ENCODE data around the gene SGCA. TPM values are rescaled to one million over a fixed set of nuclear protein-coding genes. Genes with fewer than 3 reads are reported as not detected.

Gene SGCA
- total and polyA plus RNA-seq, 3 donors from 2014 or later = 2.4 to 33.1 (median 7.6) TPM

GRCh38 chr17:50129728-50130558 lies 35.9 kb upstream of the SGCA start, which contains the start of gene SAMD14:
TSS of gene SAMD14 (minus strand) at chr17:50130160. CDS start at chr17:50124959, 5,201 bp downstream.
- TF ChIP-seq POLR2A (IDR thresholded peaks at IDR 0.05) (no peak), CTCF (IDR thresholded peaks at IDR 0.05) (no peak)
- WGBS, 2 donors = 9 to 13% methylated on average over 17 to 37 of the region's 84 CpGs
- intact Hi-C loops (cut with DNase I; ENCODE audit: low total_unique reads) = no loop called here
- DNase-seq = no peak
- Histone ChIP-seq H3K27me3 (no peaks in the 10 kb centered on the region), H3K27ac (no peak within 1 kb of the TSS), H3K9me3 (no peaks in the 10 kb centered on the region), H3K36me3 (ENCODE audit: low read depth, missing control alignments) (no peaks in the 10 kb centered on the region), H3K4me3 (peak within 1 kb of the TSS; percentile 55 to 58), H3K4me1 (peaks cover 16% of the 10 kb centered on the region)

GRCh38 chr17:50130559-50131305 lies 35.1 kb upstream of the SGCA start:
- H3K4me1 ChIP-seq = peaks cover 16% of the 10 kb centered on the region
- WGBS, 2 donors = 57 to 64% methylated on average over 16 to 19 of the region's 19 CpGs

GRCh38 chr17:50132104-50132794 lies 33.6 kb upstream of the SGCA start:
- 76 to 82% methylated on average over 6 of the region's 6 CpGs for WGBS, 2 donors
- Histone ChIP-seq H3K9me3 (no peaks in the 10 kb centered on the region), H3K36me3 (ENCODE audit: low read depth, missing control alignments) (no peaks in the 10 kb centered on the region), H3K4me3 (no peak overlapping the region), H3K4me1 (peaks cover 16% of the 10 kb centered on the region), H3K27ac (no peak overlapping the region), H3K27me3 (no peaks in the 10 kb centered on the region)
- DNase-seq = no peak
- TF ChIP-seq CTCF (IDR thresholded peaks at IDR 0.05) = no peak
- intact Hi-C loops (cut with DNase I; ENCODE audit: low total_unique reads) = no loop called here

More at GRCh38 chr17:50130559-50131305, 35.1 kb upstream of the SGCA start:
- no peak for DNase-seq
- intact Hi-C loops (cut with DNase I; ENCODE audit: low total_unique reads) = no loop called here
- H3K36me3 ChIP-seq (ENCODE audit: low read depth, missing control alignments) = no peaks in the 10 kb centered on the region
- H3K4me3 ChIP-seq = peak overlapping the region in 1 of 2 donors; percentile 58
- no peaks in the 10 kb centered on the region for H3K9me3 ChIP-seq
- no peak overlapping the region for H3K27ac ChIP-seq
- TF ChIP-seq POLR2A (IDR thresholded peaks at IDR 0.05) (no peak), CTCF (IDR thresholded peaks at IDR 0.05) (no peak)
- H3K27me3 ChIP-seq = no peaks in the 10 kb centered on the region

- no peak overlapping the region for H3K4me3 ChIP-seq
- TF ChIP-seq CTCF (IDR thresholded peaks at IDR 0.05) (no peak), POLR2A (IDR thresholded peaks at IDR 0.05) (no peak)
- H3K27me3 ChIP-seq = no peaks in the 10 kb centered on the region
- H3K4me1 ChIP-seq = peaks cover 16% of the 10 kb centered on the region
- H3K27ac ChIP-seq = peak overlapping the region in 1 of 2 donors; percentile 30
- no peaks in the 10 kb centered on the region for H3K36me3 ChIP-seq (ENCODE audit: low read depth, missing control alignments)
- intact Hi-C loops (cut with DNase I; ENCODE audit: low total_unique reads) = no loop called here
- no peaks in the 10 kb centered on the region for H3K9me3 ChIP-seq
- 46 to 68% methylated on average over 4 to 7 of the region's 7 CpGs for WGBS, 2 donors
- DNase-seq = no peak
These were observed 32.6 kb upstream of the SGCA start for GRCh38 chr17:50133028-50133768.

Measured in testis (tissue), 3 donors.